GM12874 (cell line): ENCODE measurements around the gene MEGF11.

Experiments used
- CTCF ChIP-seq: IDR thresholded peaks from 2 replicates; pipeline ENCODE4 v1.5.1; 2011; ENCODE audit warnings: low read depth, mild to moderate bottlenecking, control low read depth, low read length, moderate library complexity; ENCODE audit not compliant: insufficient read depth

Gene MEGF11

GRCh38 chr15:66186049-66186825 is 67.3 kb downstream of the MEGF11 start:
- no peak for TF ChIP-seq CTCF

GRCh38 chr15:66184936-66185790 is 68.4 kb downstream of the MEGF11 start:
- TF ChIP-seq CTCF: no peak

GRCh38 chr15:66184492-66184891 is 69.1 kb downstream of the MEGF11 start:
- TF ChIP-seq CTCF: no peak

- no peak for TF ChIP-seq CTCF
These were observed 72.9 kb downstream of the MEGF11 start for GRCh38 chr15:66180531-66181097.

- no peak for TF ChIP-seq CTCF
These were observed 75.0 kb downstream of the MEGF11 start for GRCh38 chr15:66178531-66178910.

- TF ChIP-seq CTCF: no peak
These were observed 81.1 kb downstream of the MEGF11 start for GRCh38 chr15:66172324-66172980.

GRCh38 chr15:66171841-66172240 is 81.7 kb downstream of the MEGF11 start:
- no peak for TF ChIP-seq CTCF
